SK-N-SH treated with all-trans-retinoic acid at 6 μM for 48 hours (cell line): ENCODE measurements around the gene GREB1.

ENCODE experiments used
- ATAC-seq: fragments of 200-7000 bp; cut with Tn5 transposase; 3 replicates; pipeline ENCODE4 v1.9.1; 2020; ENCODE audit warnings: mild to moderate bottlenecking, moderate library complexity
- ARNTL ChIP-seq: fragments of 450-650 bp; formaldehyde crosslinking; IDR thresholded peaks from 2 replicates; pipeline ENCODE4 v1.5.0; 2020; ENCODE audit warnings: low read depth, mild to moderate bottlenecking, moderate library complexity, borderline replicate concordance
- BACH2 ChIP-seq: fragments of 250-450 bp; sonication (Bioruptor Pico); IDR thresholded peaks from 2 replicates; pipeline ENCODE4 v1.9.0; 2021; ENCODE audit warnings: mild to moderate bottlenecking, borderline replicate concordance
- CREB5 ChIP-seq: fragments of 250-450 bp; sonication (Bioruptor Pico); IDR thresholded peaks from 2 replicates; pipeline ENCODE4 v1.5.1; 2020; ENCODE audit warnings: low read depth, mild to moderate bottlenecking, moderate library complexity
- CSDC2 ChIP-seq: fragments of 250-450 bp; sonication (Bioruptor Pico); IDR thresholded peaks from 2 replicates; pipeline ENCODE4 v1.5.0; 2020; ENCODE audit warnings: mild to moderate bottlenecking, moderate library complexity
- ESRRG ChIP-seq: fragments of 250-450 bp; sonication (Bioruptor Pico); IDR thresholded peaks from 2 replicates; pipeline ENCODE4 v1.6.1; 2021; ENCODE audit warnings: mild to moderate bottlenecking
- ISL1 ChIP-seq: fragments of 250-450 bp; sonication (Bioruptor Pico); IDR thresholded peaks from 2 replicates; pipeline ENCODE4 v2.1.2; 2022; ENCODE audit warnings: mild to moderate bottlenecking, moderate library complexity
- OSR1 ChIP-seq: fragments of 250-450 bp; sonication (Bioruptor Pico); IDR thresholded peaks from 2 replicates; pipeline ENCODE4 v1.8.0; 2022; ENCODE audit warnings: moderate library complexity, mild to moderate bottlenecking, inconsistent platforms
- POU6F1 ChIP-seq: fragments of 250-450 bp; sonication (Bioruptor Pico); IDR thresholded peaks from 2 replicates; pipeline ENCODE4 v1.8.0; 2021; ENCODE audit warnings: low read depth, mild to moderate bottlenecking, moderate library complexity, borderline replicate concordance
- PPARA ChIP-seq: fragments of 250-450 bp; sonication (Bioruptor Pico); IDR thresholded peaks from 2 replicates; pipeline ENCODE4 v1.5.0; 2020; ENCODE audit warnings: mild to moderate bottlenecking, borderline replicate concordance
- RARB ChIP-seq: fragments of 250-450 bp; sonication (Bioruptor Pico); IDR thresholded peaks from 2 replicates; pipeline ENCODE4 v1.8.0; 2021; ENCODE audit warnings: mild to moderate bottlenecking, moderate library complexity
- SNAI2 ChIP-seq: fragments of 250-450 bp; sonication (Bioruptor Pico); IDR thresholded peaks from 2 replicates; pipeline ENCODE4 v1.5.0; 2020; ENCODE audit warnings: mild to moderate bottlenecking, moderate library complexity
- TCF4 ChIP-seq: fragments of 250-450 bp; sonication (Bioruptor Pico); IDR thresholded peaks from 2 replicates; pipeline ENCODE4 v1.8.0; 2021; ENCODE audit warnings: mild to moderate bottlenecking, moderate library complexity, borderline replicate concordance
- ZC3H10 ChIP-seq: fragments of 250-450 bp; sonication (Bioruptor Pico); IDR thresholded peaks from 2 replicates; pipeline ENCODE4 v1.5.1; 2021; ENCODE audit warnings: mild to moderate bottlenecking, moderate library complexity
- ZNF70 ChIP-seq: fragments of 450-650 bp; formaldehyde crosslinking; IDR thresholded peaks from 2 replicates; pipeline ENCODE4 v1.5.0; 2020; ENCODE audit warnings: mild to moderate bottlenecking, moderate library complexity
- ZNF8 ChIP-seq: fragments of 450-650 bp; formaldehyde crosslinking; IDR thresholded peaks from 2 replicates; pipeline ENCODE4 v1.5.0; 2020; ENCODE audit warnings: mild to moderate bottlenecking, moderate library complexity
- TF ChIP-seq, protein P1 (sequence below): fragments of 250-450 bp; sonication (Bioruptor Pico); IDR thresholded peaks from 2 replicates; pipeline ENCODE4 v1.5.0; 2020; ENCODE audit warnings: mild to moderate bottlenecking, moderate library complexity
- TF ChIP-seq, protein P2 (sequence below): fragments of 250-450 bp; sonication (Bioruptor Pico); IDR thresholded peaks from 2 replicates; pipeline ENCODE4 v1.8.0; 2020; ENCODE audit warnings: mild to moderate bottlenecking, moderate library complexity, borderline replicate concordance

Gene GREB1

GRCh38 chr2:11530864-11531465, 2.9 kb upstream of the GREB1 start (continued):
- TF ChIP-seq, protein P1, sequence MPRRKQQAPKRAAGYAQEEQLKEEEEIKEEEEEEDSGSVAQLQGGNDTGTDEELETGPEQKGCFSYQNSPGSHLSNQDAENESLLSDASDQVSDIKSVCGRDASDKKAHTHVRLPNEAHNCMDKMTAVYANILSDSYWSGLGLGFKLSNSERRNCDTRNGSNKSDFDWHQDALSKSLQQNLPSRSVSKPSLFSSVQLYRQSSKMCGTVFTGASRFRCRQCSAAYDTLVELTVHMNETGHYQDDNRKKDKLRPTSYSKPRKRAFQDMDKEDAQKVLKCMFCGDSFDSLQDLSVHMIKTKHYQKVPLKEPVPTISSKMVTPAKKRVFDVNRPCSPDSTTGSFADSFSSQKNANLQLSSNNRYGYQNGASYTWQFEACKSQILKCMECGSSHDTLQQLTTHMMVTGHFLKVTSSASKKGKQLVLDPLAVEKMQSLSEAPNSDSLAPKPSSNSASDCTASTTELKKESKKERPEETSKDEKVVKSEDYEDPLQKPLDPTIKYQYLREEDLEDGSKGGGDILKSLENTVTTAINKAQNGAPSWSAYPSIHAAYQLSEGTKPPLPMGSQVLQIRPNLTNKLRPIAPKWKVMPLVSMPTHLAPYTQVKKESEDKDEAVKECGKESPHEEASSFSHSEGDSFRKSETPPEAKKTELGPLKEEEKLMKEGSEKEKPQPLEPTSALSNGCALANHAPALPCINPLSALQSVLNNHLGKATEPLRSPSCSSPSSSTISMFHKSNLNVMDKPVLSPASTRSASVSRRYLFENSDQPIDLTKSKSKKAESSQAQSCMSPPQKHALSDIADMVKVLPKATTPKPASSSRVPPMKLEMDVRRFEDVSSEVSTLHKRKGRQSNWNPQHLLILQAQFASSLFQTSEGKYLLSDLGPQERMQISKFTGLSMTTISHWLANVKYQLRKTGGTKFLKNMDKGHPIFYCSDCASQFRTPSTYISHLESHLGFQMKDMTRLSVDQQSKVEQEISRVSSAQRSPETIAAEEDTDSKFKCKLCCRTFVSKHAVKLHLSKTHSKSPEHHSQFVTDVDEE = no peak

- no peak for TF ChIP-seq CREB5 (CRISPR knock-in tag)
- TF ChIP-seq SNAI2 (CRISPR knock-in tag) = no peak
- no peak for TF ChIP-seq RARB (CRISPR knock-in tag)
- TF ChIP-seq OSR1 = no peak
- TF ChIP-seq POU6F1 (CRISPR knock-in tag) = no peak
- TF ChIP-seq ZNF8 (CRISPR knock-in tag) = no peak
- TF ChIP-seq ZC3H10 (CRISPR knock-in tag) = no peak
Measured at GRCh38 chr2:11532416-11533055, 1.3 kb upstream of the GREB1 start.

GRCh38 chr2:11534071-11534745, 363 bp downstream of the GREB1 start:
- ATAC-seq = no peak
- no peak for TF ChIP-seq TCF4 (CRISPR knock-in tag)
- TF ChIP-seq, protein P2, sequence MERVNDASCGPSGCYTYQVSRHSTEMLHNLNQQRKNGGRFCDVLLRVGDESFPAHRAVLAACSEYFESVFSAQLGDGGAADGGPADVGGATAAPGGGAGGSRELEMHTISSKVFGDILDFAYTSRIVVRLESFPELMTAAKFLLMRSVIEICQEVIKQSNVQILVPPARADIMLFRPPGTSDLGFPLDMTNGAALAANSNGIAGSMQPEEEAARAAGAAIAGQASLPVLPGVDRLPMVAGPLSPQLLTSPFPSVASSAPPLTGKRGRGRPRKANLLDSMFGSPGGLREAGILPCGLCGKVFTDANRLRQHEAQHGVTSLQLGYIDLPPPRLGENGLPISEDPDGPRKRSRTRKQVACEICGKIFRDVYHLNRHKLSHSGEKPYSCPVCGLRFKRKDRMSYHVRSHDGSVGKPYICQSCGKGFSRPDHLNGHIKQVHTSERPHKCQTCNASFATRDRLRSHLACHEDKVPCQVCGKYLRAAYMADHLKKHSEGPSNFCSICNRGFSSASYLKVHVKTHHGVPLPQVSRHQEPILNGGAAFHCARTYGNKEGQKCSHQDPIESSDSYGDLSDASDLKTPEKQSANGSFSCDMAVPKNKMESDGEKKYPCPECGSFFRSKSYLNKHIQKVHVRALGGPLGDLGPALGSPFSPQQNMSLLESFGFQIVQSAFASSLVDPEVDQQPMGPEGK = no peak
- no peak for TF ChIP-seq SNAI2 (CRISPR knock-in tag)
- TF ChIP-seq ESRRG = no peak
- TF ChIP-seq, all 23 proteins: peak for 0

More at GRCh38 chr2:11532416-11533055, 1.3 kb upstream of the GREB1 start:
- ATAC-seq = no peak

- ATAC-seq = no peak
- TF ChIP-seq TCF4 (CRISPR knock-in tag) = no peak
- TF ChIP-seq BACH2 = no peak
- no peak for TF ChIP-seq PPARA
- TF ChIP-seq ARNTL (CRISPR knock-in tag) = no peak
- TF ChIP-seq, protein P1 = no peak
- no peak for TF ChIP-seq CSDC2 (CRISPR knock-in tag)
- no peak for TF ChIP-seq ISL1 (CRISPR knock-in tag)
- no peak for TF ChIP-seq ZNF70 (CRISPR knock-in tag)
- no peak for TF ChIP-seq POU6F1 (CRISPR knock-in tag)
- no peak for TF ChIP-seq CREB5 (CRISPR knock-in tag)
Measured at GRCh38 chr2:11534746-11535484, 1.1 kb downstream of the GREB1 start.
